PC-3 (cell line): Measurements from ENCODE around the gene CDK1.

ENCODE experiments used
- CTCF ChIP-seq: fragments of 300-600 bp; sonication (generic); conservative IDR thresholded peaks from 2 replicates; pipeline ENCODE4 v1.5.1; 2017; ENCODE audit warnings: antibody characterized with exemption, low read depth, mild to moderate bottlenecking, low read length
- EZH2 ChIP-seq: fragments of 300-600 bp; sonication (generic); IDR thresholded peaks from one replicate; pipeline ENCODE4 v1.6.1; 2017; ENCODE audit warnings: antibody characterized with exemption, mild to moderate bottlenecking, low read length; ENCODE audit not compliant: unreplicated experiment
- EZH2phosphoT487 ChIP-seq: fragments of 300-600 bp; sonication (generic); IDR thresholded peaks from 2 replicates; pipeline ENCODE4 v1.6.1; 2018; ENCODE audit warnings: mild to moderate bottlenecking, antibody characterized with exemption, low read length, borderline replicate concordance

- TF ChIP-seq CTCF, result no peak
- TF ChIP-seq EZH2phosphoT487, result no peak
- TF ChIP-seq EZH2, result no peak
Measured at GRCh38 chr10:60778971-60779796, 906 bp downstream of the CDK1 start.
